ENCODE results near the gene CDH4. TPM values are rescaled to one million over a fixed set of nuclear protein-coding genes. Genes with fewer than 3 reads are reported as not detected.

The CDH4 gene
- total and polyA plus RNA-seq, 2 of the 13 experiments (the other 11 are each of a cell fraction or from before 2014, with no cell fraction given) = not detected

DNA sequence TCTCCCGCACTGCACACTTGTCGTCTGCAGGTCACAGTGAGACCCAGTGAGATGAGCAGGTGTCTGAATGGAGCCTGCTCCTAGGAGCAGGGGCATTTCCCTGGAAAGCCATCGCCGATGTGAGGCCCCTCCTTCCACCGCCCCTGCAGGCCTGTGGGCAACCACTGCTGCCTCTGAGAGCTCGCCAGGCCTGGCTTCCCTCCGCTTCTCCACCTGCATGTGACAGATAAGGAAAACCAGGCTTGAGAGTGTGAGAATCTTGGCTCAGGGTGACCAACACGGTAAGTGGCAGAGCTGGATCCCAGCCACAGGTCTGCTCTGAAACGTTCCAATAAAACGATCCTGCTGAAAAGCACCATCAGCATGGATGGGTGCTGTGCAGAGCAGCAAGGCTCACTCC is 332.8 kb downstream of the CDH4 start:
- H3K36me3 ChIP-seq (replicated peaks in 1 of 2; ENCODE audit: control insufficient read depth in 1 of 2, insufficient read depth in 2 of 2, low read length in 2 of 2) = no peaks in the 10 kb centered on the region
- H3K79me2 ChIP-seq (ENCODE audit: insufficient read depth, low read length) = no peaks in the 10 kb centered on the region
- H3K4me2 ChIP-seq (ENCODE audit: low read depth, low read length) = no peak overlapping the region
- H3K9ac ChIP-seq (ENCODE audit: insufficient read depth, low read depth, low read length) = no peak overlapping the region
- 8% methylated on average over 6 of the region's 10 CpGs for WGBS (ENCODE audit: low lambda C conversion rate)
- ChIA-PET CTCF (ENCODE audit: low intra/inter-chr PET ratio, low total read pairs) (no interaction called here), POLR2A (no interaction called here)
- H3K4me3 ChIP-seq (replicated peaks in 1 of 3; ENCODE audit: insufficient read depth in 1 of 3, low read depth in 2 of 3, low read length in 3 of 3) = no peak overlapping the region
- H3K9me3 ChIP-seq (ENCODE audit: low read length) = no peaks in the 10 kb centered on the region
- no peak for ATAC-seq
- peaks cover 7 to 38% of the 10 kb centered on the region in 2 experiments; a peak in 3 of 5 replicates for H3K27me3 ChIP-seq (ENCODE audit: control insufficient read depth in 1 of 2, insufficient read depth in 2 of 2, low read length in 2 of 2)
- intact Hi-C loops (cut with micrococcal nuclease; ENCODE audit: unreplicated experiment) (no loop called here), in situ Hi-C loops (cut with HindIII; ENCODE audit: extremely low pct_ligation_motif_present, low pct_unique_long_range_greater_than_20kb) (no loop called here)
- DNase-seq (ENCODE audit: low spot score) = no peak
- H4K20me1 ChIP-seq (ENCODE audit: insufficient read depth, low read length) = no peaks in the 10 kb centered on the region
- no peak for FAIRE-seq
- peaks cover 17% of the 10 kb centered on the region for H3K4me1 ChIP-seq (ENCODE audit: insufficient read depth, low read length)
- H2AFZ ChIP-seq (ENCODE audit: low read length) = no peak overlapping the region
- TF ChIP-seq THAP8 (CRISPR knock-in tag; IDR thresholded peaks at IDR 0.05; ENCODE audit: borderline replicate concordance) = no peak
- no peak for TF ChIP-seq REPIN1 (CRISPR knock-in tag; IDR thresholded peaks at IDR 0.05; ENCODE audit: borderline replicate concordance, low read depth)
- TF ChIP-seq FOXK2 (IDR thresholded peaks at IDR 0.05) = no peak
- no peak overlapping the region for H3K27ac ChIP-seq (ENCODE audit: extremely low read length, insufficient read depth, low read length)
- no TSS peak for BruUV-seq (replicated peaks)

DNA sequence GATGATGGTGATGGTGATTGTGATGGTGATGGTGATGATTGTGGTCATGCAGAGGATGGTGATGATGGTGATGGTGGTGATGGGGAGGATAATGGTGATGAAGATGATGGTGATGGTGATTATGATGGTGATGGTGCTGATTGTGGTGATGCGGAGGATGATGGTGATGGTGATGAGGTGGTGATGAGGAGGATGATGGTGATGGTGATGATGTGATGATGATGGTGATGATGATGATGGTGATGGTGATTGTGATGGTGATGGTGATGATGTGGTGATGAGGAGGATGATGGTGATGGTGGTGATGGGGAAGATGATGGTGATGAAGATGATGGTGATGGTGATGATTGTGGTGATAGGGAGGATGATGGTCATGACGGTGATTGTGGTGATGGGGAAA is 333.7 kb downstream of the CDH4 start:
- no peak overlapping the region for H3K4me2 ChIP-seq (ENCODE audit: low read depth, low read length)
- ChIA-PET CTCF (ENCODE audit: low intra/inter-chr PET ratio, low total read pairs) (no interaction called here), POLR2A (no interaction called here)
- intact Hi-C loops (cut with micrococcal nuclease; ENCODE audit: unreplicated experiment) (no loop called here), in situ Hi-C loops (cut with HindIII; ENCODE audit: extremely low pct_ligation_motif_present, low pct_unique_long_range_greater_than_20kb) (no loop called here)
- H3K9me3 ChIP-seq (ENCODE audit: low read length) = no peaks in the 10 kb centered on the region
- no peak overlapping the region for H3K9ac ChIP-seq (ENCODE audit: insufficient read depth, low read depth, low read length)
- 48% methylated on average over 2 of the region's 2 CpGs for WGBS (ENCODE audit: low lambda C conversion rate)
- H3K36me3 ChIP-seq (replicated peaks in 1 of 2; ENCODE audit: control insufficient read depth in 1 of 2, insufficient read depth in 2 of 2, low read length in 2 of 2) = no peaks in the 10 kb centered on the region
- BruUV-seq (replicated peaks) = no TSS peak
- H4K20me1 ChIP-seq (ENCODE audit: insufficient read depth, low read length) = no peaks in the 10 kb centered on the region
- peaks cover 8% of the 10 kb centered on the region for H3K4me1 ChIP-seq (ENCODE audit: insufficient read depth, low read length)
- no peaks in the 10 kb centered on the region for H3K79me2 ChIP-seq (ENCODE audit: insufficient read depth, low read length)
- peaks cover 7 to 43% of the 10 kb centered on the region in 2 experiments; a peak in 3 of 5 replicates for H3K27me3 ChIP-seq (ENCODE audit: control insufficient read depth in 1 of 2, insufficient read depth in 2 of 2, low read length in 2 of 2)
- H3K4me3 ChIP-seq (replicated peaks in 1 of 3; ENCODE audit: insufficient read depth in 1 of 3, low read depth in 2 of 3, low read length in 3 of 3) = no peak overlapping the region
- FAIRE-seq (no peak), ATAC-seq (no peak), DNase-seq (ENCODE audit: low spot score) (no peak)
- H2AFZ ChIP-seq (ENCODE audit: low read length) = no peak overlapping the region
- H3K27ac ChIP-seq (ENCODE audit: extremely low read length, insufficient read depth, low read length) = no peak overlapping the region
- TF ChIP-seq ZNF839 (CRISPR knock-in tag; IDR thresholded peaks at IDR 0.05; ENCODE audit: borderline replicate concordance) (no peak), RARA (CRISPR knock-in tag; IDR thresholded peaks at IDR 0.05) (no peak), ATF4 (CRISPR knock-in tag; IDR thresholded peaks at IDR 0.05) (no peak), ATF7 (IDR thresholded peaks at IDR 0.05) (peak; percentile 55), ATF7 (CRISPR knock-in tag; IDR thresholded peaks at IDR 0.05) (no peak), HNRNPK (IDR thresholded peaks at IDR 0.05; ENCODE audit: low read depth, low read length, poor library complexity, severe bottlenecking) (no peak), RXRB (CRISPR knock-in tag; IDR thresholded peaks at IDR 0.05; ENCODE audit: borderline replicate concordance) (no peak), GFI1 (CRISPR knock-in tag; IDR thresholded peaks at IDR 0.05; ENCODE audit: borderline replicate concordance) (no peak), RNF2 (conservative IDR thresholded peaks at IDR 0.05; ENCODE audit: low read depth) (no peak), REPIN1 (CRISPR knock-in tag; IDR thresholded peaks at IDR 0.05; ENCODE audit: borderline replicate concordance, low read depth) (no peak), ZNF382 (CRISPR knock-in tag; IDR thresholded peaks at IDR 0.05; ENCODE audit: borderline replicate concordance) (no peak), ZNF652 (CRISPR knock-in tag; IDR thresholded peaks at IDR 0.05; ENCODE audit: borderline replicate concordance, low read depth) (no peak)
- TF ChIP-seq, protein P1, sequence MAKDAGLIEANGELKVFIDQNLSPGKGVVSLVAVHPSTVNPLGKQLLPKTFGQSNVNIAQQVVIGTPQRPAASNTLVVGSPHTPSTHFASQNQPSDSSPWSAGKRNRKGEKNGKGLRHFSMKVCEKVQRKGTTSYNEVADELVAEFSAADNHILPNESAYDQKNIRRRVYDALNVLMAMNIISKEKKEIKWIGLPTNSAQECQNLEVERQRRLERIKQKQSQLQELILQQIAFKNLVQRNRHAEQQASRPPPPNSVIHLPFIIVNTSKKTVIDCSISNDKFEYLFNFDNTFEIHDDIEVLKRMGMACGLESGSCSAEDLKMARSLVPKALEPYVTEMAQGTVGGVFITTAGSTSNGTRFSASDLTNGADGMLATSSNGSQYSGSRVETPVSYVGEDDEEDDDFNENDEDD (CRISPR knock-in tag; IDR thresholded peaks at IDR 0.05; ENCODE audit: borderline replicate concordance) = no peak

All from HepG2 (cell line).